Right atrium auricular region (tissue), 2 donors: ENCODE results near the gene USP4. TPM values are rescaled to one million over a fixed set of nuclear protein-coding genes. Genes with fewer than 3 reads are reported as not detected.
A peak's percentile ranks its signal among the peaks of the same experiment; 100 is the strongest.
"Not testable (repeated sequence)": the region's sequence is repeated elsewhere in the genome, so short reads cannot be mapped to it uniquely, and the experiment has no call there.

Experiments used
- DNase-seq: peaks from one replicate; pipeline ENCODE4 v3.0.0-alpha.2; 2019; ENCODE audit warnings: low spot score
- H3K27ac ChIP-seq, 2 donors: fragments of 200-600 bp; sonication (generic); 1 replicate in 1 of 2; 2 replicates in 1 of 2; pipeline ENCODE4 v1.5.1; 2016 to 2019
- H3K27me3 ChIP-seq, 2 donors: fragments of 200-600 bp; sonication (generic); one replicate each; pipeline versions ENCODE4 v1.5.1 to v1.6.0; 2017 to 2019
- H3K36me3 ChIP-seq: fragments of 200-600 bp; sonication (generic); one replicate; pipeline ENCODE4 v1.5.1; 2016
- H3K4me1 ChIP-seq, 2 donors: fragments of 200-600 bp; sonication (generic); one replicate each; pipeline versions ENCODE4 v1.5.1 to v1.6.0; 2017 to 2019
- H3K4me3 ChIP-seq, 2 donors: fragments of 200-600 bp; sonication (generic); 1 replicate in 1 of 2; 2 replicates in 1 of 2; pipeline ENCODE4 v1.5.1; 2017 to 2019; ENCODE audit warnings: mild to moderate bottlenecking in 1 of 2, moderate library complexity in 1 of 2
- H3K9me3 ChIP-seq, 2 donors: fragments of 200-600 bp; sonication (generic); one replicate each; pipeline ENCODE4 v1.5.1; 2019
- CTCF ChIP-seq, 2 donors: fragments of 200-600 bp; sonication (generic); IDR thresholded peaks; one replicate each; pipeline ENCODE4 v1.5.1; 2019; ENCODE audit warnings: antibody characterized with exemption in 2 of 2
- total RNA-seq, 2 donors: library from RNA; depleted of rRNA; stranded (reverse); fragments of >200 nt; gene quantifications; one replicate each; pipeline ENCODE4 v1.1.0, GENCODE V29; 2016

Gene USP4
- total RNA-seq, 2 donors from 2014 or later: 9.8 to 13.5 TPM

- Histone ChIP-seq H3K9me3 (no peaks in the 10 kb centered on the region), H3K4me1 (peaks cover 0 to 23% of the 10 kb centered on the region in 2 donors), H3K27me3 (no peaks in the 10 kb centered on the region), H3K36me3 (peaks cover 52% of the 10 kb centered on the region), H3K27ac (peak within 1 kb of the TSS; percentile 87 to 90), H3K4me3 (peak within 1 kb of the TSS; percentile 74 to 91)
- DNase-seq: peak; percentile 97
- peak in 1 of 2 donors; percentile 12 for TF ChIP-seq CTCF (IDR thresholded peaks at IDR 0.05)
Measured at GRCh38 chr3:49358217-49358883, 18.5 kb upstream of the USP4 start, which contains the start of gene GPX1. Gene GPX1, minus strand, starts transcription at chr3:49358353. Its CDS starts 75 bp downstream, at chr3:49358278.

- H3K27ac ChIP-seq: peak overlapping the region; percentile 87 to 90
- DNase-seq: peak; percentile 73
- peaks cover 44% of the 10 kb centered on the region for H3K36me3 ChIP-seq
- H3K4me3 ChIP-seq: peak overlapping the region; percentile 74 to 91
- H3K9me3 ChIP-seq, H3K27me3 ChIP-seq: not testable (repeated sequence)
- peaks cover 0 to 23% of the 10 kb centered on the region in 2 donors for H3K4me1 ChIP-seq
Measured at GRCh38 chr3:49357443-49358216, 17.8 kb upstream of the USP4 start.

GRCh38 chr3:49357095-49357442, 17.2 kb upstream of the USP4 start:
- Histone ChIP-seq H3K4me1 (peaks cover 0 to 23% of the 10 kb centered on the region in 2 donors), H3K36me3 (peaks cover 39% of the 10 kb centered on the region), H3K27ac (peak overlapping the region; percentile 87 to 90), H3K4me3 (peak overlapping the region; percentile 74 to 91)
- H3K27me3 ChIP-seq, DNase-seq, H3K9me3 ChIP-seq: not testable (repeated sequence)

- no peak for DNase-seq
- Histone ChIP-seq H3K9me3 (no peaks in the 10 kb centered on the region), H3K27ac (peak overlapping the region in 1 of 2 donors; percentile 56), H3K27me3 (no peaks in the 10 kb centered on the region), H3K4me1 (peaks cover 0 to 10% of the 10 kb centered on the region in 2 donors), H3K36me3 (peaks cover 6% of the 10 kb centered on the region), H3K4me3 (no peak overlapping the region)
- no peak for TF ChIP-seq CTCF (IDR thresholded peaks at IDR 0.05)
Measured at GRCh38 chr3:49352890-49353421, 13.1 kb upstream of the USP4 start.

- Histone ChIP-seq H3K4me3 (no peak overlapping the region), H3K36me3 (peaks cover 6% of the 10 kb centered on the region), H3K27ac (peak overlapping the region; percentile 52 to 56), H3K9me3 (no peaks in the 10 kb centered on the region), H3K27me3 (no peaks in the 10 kb centered on the region), H3K4me1 (peaks cover 0 to 10% of the 10 kb centered on the region in 2 donors)
- no peak for DNase-seq
- no peak for TF ChIP-seq CTCF (IDR thresholded peaks at IDR 0.05)
Measured at GRCh38 chr3:49352281-49352680, 12.4 kb upstream of the USP4 start.

- peaks cover 4% of the 10 kb centered on the region for H3K36me3 ChIP-seq
- H3K9me3 ChIP-seq: no peaks in the 10 kb centered on the region
- no peak for DNase-seq
- peak overlapping the region; percentile 52 to 56 for H3K27ac ChIP-seq
- peaks cover 0 to 12% of the 10 kb centered on the region in 2 donors for H3K4me1 ChIP-seq
- no peak overlapping the region for H3K4me3 ChIP-seq
- no peaks in the 10 kb centered on the region for H3K27me3 ChIP-seq
- no peak for TF ChIP-seq CTCF (IDR thresholded peaks at IDR 0.05)
Measured at GRCh38 chr3:49351521-49352011, 11.7 kb upstream of the USP4 start.
